Measurements from ENCODE around the gene MIER2. TPM values are rescaled to one million over a fixed set of nuclear protein-coding genes. Genes with fewer than 3 reads are reported as not detected.
"Not testable (repeated sequence)": the region's sequence is repeated elsewhere in the genome, so short reads cannot be mapped to it uniquely, and the experiment has no call there.

The MIER2 gene
- polyA plus RNA-seq, 4 donors, result 10.3 to 18.9 (median 14.4) TPM

GRCh38 chr19:382578-382977, 38.0 kb upstream of the MIER2 start:
- WGBS, 3 donors, result 51 to 66% (median 54%) methylated on average over 7 to 8 of the region's 9 CpGs
- not testable (repeated sequence) for H3K27ac ChIP-seq (ENCODE audit: low read depth in 1 of 3, low read length in 2 of 3); H3K36me3 ChIP-seq (ENCODE audit: control insufficient read depth in 3 of 3, insufficient read depth in 2 of 3, low read depth in 1 of 3, low read length in 3 of 3); H3K4me1 ChIP-seq (ENCODE audit: control insufficient read depth in 3 of 3, insufficient read depth in 2 of 3, low read depth in 1 of 3, low read length in 2 of 3); DNase-seq; FAIRE-seq; H3K9me3 ChIP-seq (ENCODE audit: control insufficient read depth in 2 of 2, insufficient read depth in 1 of 2, low read depth in 1 of 2, low read length in 1 of 2); H3K4me3 ChIP-seq (ENCODE audit: low read depth in 1 of 3, low read length in 3 of 3)
- H3K27me3 ChIP-seq (ENCODE audit: control insufficient read depth in 3 of 3, insufficient read depth in 3 of 3, low read length in 3 of 3), result peaks cover 0 to 23% (median 6%) of the 10 kb centered on the region in 3 donors

GRCh38 chr19:381901-382300, 37.3 kb upstream of the MIER2 start:
- WGBS, 3 donors, result 47 to 64% (median 49%) methylated on average over 11 of the region's 11 CpGs
- DNase-seq; H3K27ac ChIP-seq (ENCODE audit: low read depth in 1 of 3, low read length in 2 of 3); H3K4me3 ChIP-seq (ENCODE audit: low read depth in 1 of 3, low read length in 3 of 3); H3K36me3 ChIP-seq (ENCODE audit: control insufficient read depth in 3 of 3, insufficient read depth in 2 of 3, low read depth in 1 of 3, low read length in 3 of 3); H3K4me1 ChIP-seq (ENCODE audit: control insufficient read depth in 3 of 3, insufficient read depth in 2 of 3, low read depth in 1 of 3, low read length in 2 of 3); H3K9me3 ChIP-seq (ENCODE audit: control insufficient read depth in 2 of 2, insufficient read depth in 1 of 2, low read depth in 1 of 2, low read length in 1 of 2); FAIRE-seq: not testable (repeated sequence)
- H3K27me3 ChIP-seq (ENCODE audit: control insufficient read depth in 3 of 3, insufficient read depth in 3 of 3, low read length in 3 of 3), result peaks cover 0 to 23% (median 6%) of the 10 kb centered on the region in 3 donors

- not testable (repeated sequence) for H3K36me3 ChIP-seq (ENCODE audit: control insufficient read depth in 3 of 3, insufficient read depth in 2 of 3, low read depth in 1 of 3, low read length in 3 of 3); H3K27ac ChIP-seq (ENCODE audit: low read depth in 1 of 3, low read length in 2 of 3); H3K4me3 ChIP-seq (ENCODE audit: low read depth in 1 of 3, low read length in 3 of 3); FAIRE-seq; H3K9me3 ChIP-seq (ENCODE audit: control insufficient read depth in 2 of 2, insufficient read depth in 1 of 2, low read depth in 1 of 2, low read length in 1 of 2); DNase-seq; H3K4me1 ChIP-seq (ENCODE audit: control insufficient read depth in 3 of 3, insufficient read depth in 2 of 3, low read depth in 1 of 3, low read length in 2 of 3)
- H3K27me3 ChIP-seq (ENCODE audit: control insufficient read depth in 3 of 3, insufficient read depth in 3 of 3, low read length in 3 of 3), result peaks cover 0 to 23% (median 6%) of the 10 kb centered on the region in 3 donors
- WGBS, 3 donors, result 63 to 65% (median 63%) methylated on average over 12 to 15 of the region's 17 CpGs
Observed at GRCh38 chr19:380618-381219, 36.1 kb upstream of the MIER2 start.

GRCh38 chr19:379796-380195, 35.2 kb upstream of the MIER2 start:
- peaks cover 0 to 22% (median 6%) of the 10 kb centered on the region in 3 donors for H3K27me3 ChIP-seq (ENCODE audit: control insufficient read depth in 3 of 3, insufficient read depth in 3 of 3, low read length in 3 of 3)
- no peak overlapping the region for H3K27ac ChIP-seq (ENCODE audit: low read depth in 1 of 3, low read length in 2 of 3)
- no peaks in the 10 kb centered on the region for H3K36me3 ChIP-seq (ENCODE audit: control insufficient read depth in 3 of 3, insufficient read depth in 2 of 3, low read depth in 1 of 3, low read length in 3 of 3)
- no peak for DNase-seq
- no peak for FAIRE-seq
- WGBS, 3 donors, result 87 to 89% (median 88%) methylated on average over 16 of the region's 16 CpGs
- no peaks in the 10 kb centered on the region for H3K4me1 ChIP-seq (ENCODE audit: control insufficient read depth in 3 of 3, insufficient read depth in 2 of 3, low read depth in 1 of 3, low read length in 2 of 3)
- H3K4me3 ChIP-seq (ENCODE audit: low read depth in 1 of 3, low read length in 3 of 3), result no peak overlapping the region
- no peaks in the 10 kb centered on the region for H3K9me3 ChIP-seq (ENCODE audit: control insufficient read depth in 2 of 2, insufficient read depth in 1 of 2, low read depth in 1 of 2, low read length in 1 of 2)

GRCh38 chr19:378706-379105, 34.1 kb upstream of the MIER2 start:
- no peaks in the 10 kb centered on the region for H3K4me1 ChIP-seq (ENCODE audit: control insufficient read depth in 3 of 3, insufficient read depth in 2 of 3, low read depth in 1 of 3, low read length in 2 of 3)
- FAIRE-seq (no peak), DNase-seq (no peak)
- no peak overlapping the region for H3K27ac ChIP-seq (ENCODE audit: low read depth in 1 of 3, low read length in 2 of 3)
- H3K9me3 ChIP-seq (ENCODE audit: control insufficient read depth in 2 of 2, insufficient read depth in 1 of 2, low read depth in 1 of 2, low read length in 1 of 2), result no peaks in the 10 kb centered on the region
- 85 to 89% (median 86%) methylated on average over 14 of the region's 14 CpGs for WGBS, 3 donors
- H3K36me3 ChIP-seq (ENCODE audit: control insufficient read depth in 3 of 3, insufficient read depth in 2 of 3, low read depth in 1 of 3, low read length in 3 of 3), result no peaks in the 10 kb centered on the region
- peaks cover 0 to 18% (median 2%) of the 10 kb centered on the region in 3 donors for H3K27me3 ChIP-seq (ENCODE audit: control insufficient read depth in 3 of 3, insufficient read depth in 3 of 3, low read length in 3 of 3)
- no peak overlapping the region for H3K4me3 ChIP-seq (ENCODE audit: low read depth in 1 of 3, low read length in 3 of 3)

GRCh38 chr19:377801-378581, 33.4 kb upstream of the MIER2 start:
- no peak overlapping the region for H3K4me3 ChIP-seq (ENCODE audit: low read depth in 1 of 3, low read length in 3 of 3)
- WGBS, 3 donors, result 68 to 73% (median 69%) methylated on average over 38 of the region's 38 CpGs
- H3K36me3 ChIP-seq (ENCODE audit: control insufficient read depth in 3 of 3, insufficient read depth in 2 of 3, low read depth in 1 of 3, low read length in 3 of 3), result no peaks in the 10 kb centered on the region
- H3K9me3 ChIP-seq (ENCODE audit: control insufficient read depth in 2 of 2, insufficient read depth in 1 of 2, low read depth in 1 of 2, low read length in 1 of 2), result no peaks in the 10 kb centered on the region
- DNase-seq (no peak), FAIRE-seq (no peak)
- H3K27me3 ChIP-seq (ENCODE audit: control insufficient read depth in 3 of 3, insufficient read depth in 3 of 3, low read length in 3 of 3), result peaks cover 0 to 13% (median 2%) of the 10 kb centered on the region in 3 donors
- H3K27ac ChIP-seq (ENCODE audit: low read depth in 1 of 3, low read length in 2 of 3), result no peak overlapping the region
- H3K4me1 ChIP-seq (ENCODE audit: control insufficient read depth in 3 of 3, insufficient read depth in 2 of 3, low read depth in 1 of 3, low read length in 2 of 3), result no peaks in the 10 kb centered on the region

GRCh38 chr19:376111-376470, 31.5 kb upstream of the MIER2 start:
- H3K27me3 ChIP-seq (ENCODE audit: control insufficient read depth in 3 of 3, insufficient read depth in 3 of 3, low read length in 3 of 3), result peaks cover 0 to 14% (median 2%) of the 10 kb centered on the region in 3 donors
- no peak for FAIRE-seq
- H3K36me3 ChIP-seq (ENCODE audit: control insufficient read depth in 3 of 3, insufficient read depth in 2 of 3, low read depth in 1 of 3, low read length in 3 of 3), result no peaks in the 10 kb centered on the region
- no peaks in the 10 kb centered on the region for H3K4me1 ChIP-seq (ENCODE audit: control insufficient read depth in 3 of 3, insufficient read depth in 2 of 3, low read depth in 1 of 3, low read length in 2 of 3)
- no peak for DNase-seq
- no peak overlapping the region for H3K4me3 ChIP-seq (ENCODE audit: low read depth in 1 of 3, low read length in 3 of 3)
- H3K27ac ChIP-seq (ENCODE audit: low read depth in 1 of 3, low read length in 2 of 3), result no peak overlapping the region
- WGBS, 3 donors, result 93 to 96% (median 95%) methylated on average over 8 of the region's 8 CpGs
- no peaks in the 10 kb centered on the region for H3K9me3 ChIP-seq (ENCODE audit: control insufficient read depth in 2 of 2, insufficient read depth in 1 of 2, low read depth in 1 of 2, low read length in 1 of 2)

GRCh38 chr19:375395-376110, 31.0 kb upstream of the MIER2 start:
- Histone ChIP-seq H3K4me3 (ENCODE audit: low read depth in 1 of 3, low read length in 3 of 3) (no peak overlapping the region), H3K27ac (ENCODE audit: low read depth in 1 of 3, low read length in 2 of 3) (no peak overlapping the region), H3K27me3 (ENCODE audit: control insufficient read depth in 3 of 3, insufficient read depth in 3 of 3, low read length in 3 of 3) (peaks cover 0 to 14% (median 2%) of the 10 kb centered on the region in 3 donors), H3K9me3 (ENCODE audit: control insufficient read depth in 2 of 2, insufficient read depth in 1 of 2, low read depth in 1 of 2, low read length in 1 of 2) (no peaks in the 10 kb centered on the region), H3K36me3 (ENCODE audit: control insufficient read depth in 3 of 3, insufficient read depth in 2 of 3, low read depth in 1 of 3, low read length in 3 of 3) (no peaks in the 10 kb centered on the region), H3K4me1 (ENCODE audit: control insufficient read depth in 3 of 3, insufficient read depth in 2 of 3, low read depth in 1 of 3, low read length in 2 of 3) (no peaks in the 10 kb centered on the region)
- no peak for DNase-seq
- 80 to 84% (median 84%) methylated on average over 40 to 43 of the region's 43 CpGs for WGBS, 3 donors
- no peak for FAIRE-seq
